ENCODE results near the gene UCK2. TPM values are rescaled to one million over a fixed set of nuclear protein-coding genes. Genes with fewer than 3 reads are reported as not detected.

The UCK2 gene
- total and polyA plus RNA-seq, 2 of the 8 experiments (the other 6 are each of a cell fraction or from before 2014, with no cell fraction given): 103 to 109 TPM

DNA sequence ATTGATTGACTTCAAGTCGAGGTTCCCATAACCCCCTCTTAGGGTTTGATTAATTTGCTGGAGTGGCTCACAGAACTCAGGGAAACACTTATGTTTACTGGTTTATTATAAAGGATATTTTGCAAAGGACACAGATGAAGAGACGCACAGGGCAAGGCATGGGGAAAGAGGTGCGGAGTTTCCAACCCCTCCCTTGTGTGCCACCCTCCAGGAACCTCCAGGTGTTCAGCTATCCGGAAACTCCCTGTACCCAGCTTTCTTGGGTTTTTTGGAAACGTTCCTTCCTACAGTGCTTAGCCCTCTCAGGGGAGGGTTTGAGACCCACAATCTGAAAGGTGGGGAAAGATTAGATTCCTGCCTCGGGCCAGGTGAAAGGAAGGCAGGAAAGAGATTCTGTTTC lies 48.2 kb downstream of the UCK2 start:
- Histone ChIP-seq H3K14ac (ENCODE audit: insufficient read length) (no peak overlapping the region), H3K9me3 (ENCODE audit: insufficient read depth in 2 of 2, low read depth in 1 of 2, low read length in 1 of 2) (peaks cover 8 to 15% of the 10 kb centered on the region in 2 experiments), H3K4me1 (replicated peaks in 1 of 4; ENCODE audit: control insufficient read depth in 3 of 4, insufficient read depth in 4 of 4, low read length in 3 of 4) (peaks cover 0 to 8% (median 2%) of the 10 kb centered on the region in 4 experiments; a peak in 1 of 7 replicates), H3K23ac (ENCODE audit: insufficient read length) (no peak overlapping the region), H3K79me2 (ENCODE audit: control insufficient read depth in 1 of 2, insufficient read depth in 2 of 2, low read length in 2 of 2) (peaks cover 16 to 100% of the 10 kb centered on the region in 2 experiments), H3K27ac (ENCODE audit: low read depth, low read length) (no peak overlapping the region), H3K56ac (replicated peaks; ENCODE audit: insufficient read length, low read depth, low read length) (no peak overlapping the region), H2AK5ac (ENCODE audit: low read depth, low read length) (no peak overlapping the region), H3K18ac (ENCODE audit: extremely low read depth, low read length) (no peak overlapping the region), H4K91ac (replicated peaks; ENCODE audit: insufficient read length, low read length) (no peak overlapping the region), H2BK5ac (ENCODE audit: low read depth, low read length) (no peak overlapping the region), H3K4me3 (ENCODE audit: extremely low read depth in 1 of 4, insufficient read depth in 2 of 4, low read depth in 3 of 4, low read length in 4 of 4) (no peak overlapping the region), H2BK15ac (ENCODE audit: low read length) (no peak overlapping the region), H3K23me2 (ENCODE audit: low read depth, low read length) (no peaks in the 10 kb centered on the region), H3K9ac (replicated peaks in 1 of 4; ENCODE audit: extremely low read depth in 1 of 4, low read depth in 3 of 4, low read length in 3 of 4) (no peak overlapping the region), H4K5ac (ENCODE audit: insufficient read length, low read depth, low read length) (no peak overlapping the region), H2BK12ac (ENCODE audit: low read depth, low read length) (no peak overlapping the region), H3K27me3 (replicated peaks in 1 of 4; ENCODE audit: control insufficient read depth in 3 of 4, extremely low read depth in 1 of 4, insufficient read depth in 3 of 4, low read length in 3 of 4) (no peaks in the 10 kb centered on the region), H4K20me1 (replicated peaks in 1 of 2; ENCODE audit: control insufficient read depth in 1 of 2, insufficient read depth in 2 of 2, low read length in 2 of 2) (peaks cover 5 to 7% of the 10 kb centered on the region in 2 experiments), H4K8ac (ENCODE audit: extremely low read depth, insufficient read depth, low read length) (no peak overlapping the region), H3K4me2 (ENCODE audit: insufficient read depth in 1 of 2, low read depth in 2 of 2, low read length in 2 of 2) (no peak overlapping the region), H2BK20ac (ENCODE audit: low read length) (no peak overlapping the region), H2AFZ (ENCODE audit: low read length) (no peak overlapping the region), H3K4ac (replicated peaks; ENCODE audit: insufficient read length, low read depth, low read length) (no peak overlapping the region), H3K36me3 (ENCODE audit: control insufficient read depth in 2 of 4, insufficient read depth in 4 of 4, low read length in 3 of 4) (peaks cover 0 to 25% (median 3%) of the 10 kb centered on the region in 4 experiments; a peak in 3 of 8 replicates), H3K79me1 (ENCODE audit: low read depth, low read length) (0 out of 2 replicates have a peak, but pooled peaks cover 3% of the 10 kb centered on the region), H2BK120ac (replicated peaks; ENCODE audit: low read depth, low read length) (no peak overlapping the region)
- ChIA-PET POLR2A (ENCODE audit: partially characterized antibody) (interaction anchor here (1.6 kb wide), 1 partner anchor 47 kb away, joined by 4 read pairs; no protein-coding TSS in a partner anchor), CTCF (ENCODE audit: partially characterized antibody) (no interaction called here)
- no peak for FAIRE-seq
- no peak for DNase-seq (ENCODE audit: low read depth in 1 of 2, low spot score in 2 of 2)
- WGBS, 2 experiments (ENCODE audit: extremely low coverage in 1 of 2, insufficient coverage in 1 of 2, insufficient read length in 1 of 2, insufficient replicate concordance in 2 of 2, low coverage in 1 of 2, low lambda C conversion rate in 2 of 2, missing lambda C conversion rate in 1 of 2): 95% methylated on average over 6 of the region's 6 CpGs; no CpG with 5 or more reads in 1 of the 2 experiments
- TF ChIP-seq CBX8 (IDR thresholded peaks at IDR 0.05; ENCODE audit: borderline replicate concordance, low read depth, low read length) (no peak), RNF2 (IDR thresholded peaks at IDR 0.05; ENCODE audit: borderline replicate concordance, low read depth, low read length, missing control alignments, poor library complexity, severe bottlenecking) (no peak), MAFK (IDR thresholded peaks at IDR 0.05; ENCODE audit: low read depth, low read length) (no peak), CBX5 (IDR thresholded peaks at IDR 0.05; ENCODE audit: low read depth, low read length) (no peak), HDAC6 (IDR thresholded peaks at IDR 0.05; ENCODE audit: low read depth, low read length) (no peak), BCL11A (IDR thresholded peaks at IDR 0.05; ENCODE audit: low read depth in 2 of 2, low read length in 2 of 2) (no peak), SRF (IDR thresholded peaks at IDR 0.05; ENCODE audit: low read depth, low read length) (no peak), RFX5 (IDR thresholded peaks at IDR 0.05; ENCODE audit: borderline replicate concordance, low read depth, low read length) (no peak), EP300 (IDR thresholded peaks at IDR 0.05; ENCODE audit: borderline replicate concordance in 1 of 2, low read depth in 2 of 2, low read length in 2 of 2) (no peak)
- TF ChIP-seq, protein P1, sequence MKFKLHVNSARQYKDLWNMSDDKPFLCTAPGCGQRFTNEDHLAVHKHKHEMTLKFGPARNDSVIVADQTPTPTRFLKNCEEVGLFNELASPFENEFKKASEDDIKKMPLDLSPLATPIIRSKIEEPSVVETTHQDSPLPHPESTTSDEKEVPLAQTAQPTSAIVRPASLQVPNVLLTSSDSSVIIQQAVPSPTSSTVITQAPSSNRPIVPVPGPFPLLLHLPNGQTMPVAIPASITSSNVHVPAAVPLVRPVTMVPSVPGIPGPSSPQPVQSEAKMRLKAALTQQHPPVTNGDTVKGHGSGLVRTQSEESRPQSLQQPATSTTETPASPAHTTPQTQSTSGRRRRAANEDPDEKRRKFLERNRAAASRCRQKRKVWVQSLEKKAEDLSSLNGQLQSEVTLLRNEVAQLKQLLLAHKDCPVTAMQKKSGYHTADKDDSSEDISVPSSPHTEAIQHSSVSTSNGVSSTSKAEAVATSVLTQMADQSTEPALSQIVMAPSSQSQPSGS (IDR thresholded peaks at IDR 0.05; ENCODE audit: low read length): no peak
- TF ChIP-seq, protein P2, sequence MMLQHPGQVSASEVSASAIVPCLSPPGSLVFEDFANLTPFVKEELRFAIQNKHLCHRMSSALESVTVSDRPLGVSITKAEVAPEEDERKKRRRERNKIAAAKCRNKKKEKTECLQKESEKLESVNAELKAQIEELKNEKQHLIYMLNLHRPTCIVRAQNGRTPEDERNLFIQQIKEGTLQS (IDR thresholded peaks at IDR 0.05; ENCODE audit: insufficient read depth, low read depth, low read length): no peak

Data from H1 (cell line).